Inflammatory macrophage (primary cell): ENCODE measurements around the gene FOXL2.
"Not testable (repeated sequence)": the region's sequence is repeated elsewhere in the genome, so short reads cannot be mapped to it uniquely, and the experiment has no call there.

ENCODE experiments used
- DNase-seq, 2 donors: peaks; one replicate each; pipeline ENCODE4 v3.0.0-alpha.2; 2020 to 2022

FOXL2 gene

DNA sequence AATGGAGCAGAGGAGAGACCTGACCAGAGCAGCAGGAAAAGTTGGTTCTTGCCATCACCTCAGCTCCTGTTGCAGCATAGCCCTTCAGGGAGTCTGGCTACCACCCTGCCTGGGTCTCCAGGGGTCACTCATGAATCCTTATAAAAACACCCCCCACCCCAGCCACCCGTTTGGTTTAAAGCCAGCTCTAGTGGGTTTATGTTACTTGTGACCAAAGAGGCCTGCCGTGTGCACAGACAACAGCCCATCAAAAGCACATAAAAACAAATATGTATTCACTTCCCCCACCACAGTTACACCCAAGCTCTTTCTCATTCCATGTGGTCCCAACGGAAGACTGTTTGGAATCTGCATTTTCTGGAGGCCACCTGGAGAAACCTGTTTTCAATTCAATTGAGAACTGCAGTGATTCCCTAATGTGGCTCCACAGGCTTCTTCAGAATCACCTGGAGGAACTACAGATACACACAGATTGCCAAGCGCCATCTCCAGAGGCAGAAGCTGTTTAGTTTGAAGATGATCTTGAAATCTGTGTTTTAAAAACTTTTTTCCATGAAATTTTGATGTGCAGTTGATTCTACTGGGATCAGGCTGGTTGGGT, 13.8 kb downstream of the FOXL2 start:
- DNase-seq = no peak

DNA sequence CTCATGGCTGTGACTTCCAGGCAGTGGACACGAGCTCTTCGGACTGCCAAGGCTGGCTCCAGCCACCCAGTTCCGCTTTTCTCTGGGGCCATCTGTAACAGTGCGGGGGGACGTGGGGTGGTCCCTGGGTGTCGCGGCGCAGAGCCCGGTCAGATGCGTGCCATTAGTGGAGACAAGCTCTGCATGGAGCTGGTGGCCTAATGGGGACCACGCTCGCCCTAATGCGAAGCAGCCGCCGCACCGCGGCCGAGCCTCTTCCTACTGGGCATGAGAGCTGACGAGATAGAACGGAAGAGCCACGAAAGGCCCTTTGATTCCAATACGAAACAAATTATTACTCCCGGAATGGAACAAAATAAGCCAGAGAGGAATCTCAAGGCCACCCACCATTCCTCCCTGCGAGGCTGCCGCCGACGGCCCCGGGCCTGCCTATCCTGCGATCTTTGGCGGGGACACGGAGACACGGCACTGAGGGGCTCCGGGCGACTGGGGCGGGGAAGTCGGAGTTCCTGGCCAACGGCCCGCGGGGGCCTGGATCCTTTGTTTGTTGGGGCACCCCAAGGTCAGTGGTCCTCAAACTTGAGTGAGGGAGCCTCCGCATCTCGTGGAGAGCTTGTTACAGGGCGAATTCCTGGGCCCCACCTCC, 18.1 kb downstream of the FOXL2 start:
- no peak for DNase-seq

DNA sequence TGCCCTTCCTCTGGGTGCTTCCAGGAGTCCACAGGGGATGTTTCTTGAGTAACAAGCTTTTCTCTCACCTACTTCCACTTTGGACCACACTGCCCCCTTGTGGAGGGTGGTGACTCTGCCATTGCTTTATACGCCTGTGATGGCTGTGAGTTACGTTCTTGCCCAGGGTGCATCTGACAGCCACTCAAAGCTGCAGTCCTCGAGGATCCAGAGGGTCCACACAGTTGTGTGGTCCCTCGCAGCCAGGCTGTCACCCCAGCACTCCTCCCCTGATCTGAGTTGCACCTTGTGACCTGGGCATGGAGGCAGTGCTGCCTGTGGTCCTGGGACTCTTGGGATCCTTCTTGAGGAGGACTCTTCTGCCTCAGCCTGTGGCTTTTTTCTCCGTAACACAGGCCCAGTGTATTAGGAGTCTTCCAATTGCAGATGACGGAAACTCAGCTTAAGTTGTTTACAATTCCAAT, 23.4 kb downstream of the FOXL2 start:
- peak; percentile 89 to 92 for DNase-seq

DNA sequence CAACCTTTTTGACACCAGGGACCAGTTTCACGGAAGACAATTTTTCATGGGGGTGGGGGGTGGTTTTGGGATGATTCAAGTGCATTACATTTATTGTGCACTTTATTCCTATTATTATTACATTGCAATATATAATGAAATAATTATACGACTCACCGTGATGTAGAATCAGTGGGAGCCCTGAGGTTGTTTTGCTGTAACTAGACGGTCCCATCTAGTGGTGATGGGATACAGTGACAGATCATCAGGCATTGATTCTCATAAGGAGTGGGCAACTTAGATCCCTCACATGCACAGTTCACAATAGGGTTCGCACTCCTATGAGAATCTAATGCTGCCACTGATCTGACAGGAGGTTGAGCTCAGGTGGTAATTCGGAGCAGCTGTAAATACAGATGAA, 24.5 kb downstream of the FOXL2 start:
- DNase-seq = not testable (repeated sequence)

DNA sequence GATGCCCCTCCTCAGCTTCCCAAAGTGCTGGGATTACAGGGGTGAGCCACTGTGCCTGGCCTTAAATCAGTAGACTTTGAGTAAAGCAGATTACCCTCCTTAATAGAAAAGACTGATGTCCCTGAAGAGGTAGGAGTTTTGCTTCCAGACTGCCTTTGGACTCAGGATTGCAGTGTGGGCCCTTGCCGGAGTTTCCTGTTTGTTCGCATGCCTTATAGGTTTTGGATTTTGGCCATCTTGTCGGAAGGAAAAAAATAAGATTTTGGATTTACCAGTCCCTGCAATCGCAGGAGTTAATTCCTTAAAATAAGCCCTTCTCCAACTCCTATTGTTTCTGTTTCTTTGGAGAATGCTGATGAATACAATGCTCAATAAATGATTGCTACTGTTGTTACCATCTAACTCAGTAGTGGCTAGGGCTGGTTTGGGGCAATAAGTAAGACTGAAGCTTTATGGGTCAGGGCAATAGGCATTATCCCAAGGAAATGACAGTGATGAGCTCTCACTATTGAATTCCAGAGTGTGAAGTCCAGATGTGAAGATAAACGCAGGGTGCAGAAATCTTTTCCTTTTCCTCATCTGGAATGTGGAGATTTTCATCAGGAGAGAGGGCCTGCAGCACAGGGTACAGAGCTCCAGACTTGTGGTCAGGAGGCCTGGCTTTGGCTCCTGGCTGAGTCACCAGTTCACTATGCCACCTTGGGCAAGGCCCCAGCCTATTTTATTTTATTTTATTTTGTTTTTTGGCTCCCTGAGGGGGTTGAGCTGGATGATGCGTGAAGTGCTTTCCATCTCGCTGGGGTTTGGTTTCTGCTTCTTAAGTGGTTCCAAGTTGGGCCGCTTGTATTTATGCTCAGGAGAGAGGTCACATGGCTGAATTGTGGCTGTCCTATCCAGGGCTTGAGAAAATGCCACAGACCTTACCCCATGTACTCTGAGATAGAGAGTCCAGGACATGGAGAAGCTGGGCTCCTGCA, 25.3 kb downstream of the FOXL2 start:
- no peak for DNase-seq

DNA sequence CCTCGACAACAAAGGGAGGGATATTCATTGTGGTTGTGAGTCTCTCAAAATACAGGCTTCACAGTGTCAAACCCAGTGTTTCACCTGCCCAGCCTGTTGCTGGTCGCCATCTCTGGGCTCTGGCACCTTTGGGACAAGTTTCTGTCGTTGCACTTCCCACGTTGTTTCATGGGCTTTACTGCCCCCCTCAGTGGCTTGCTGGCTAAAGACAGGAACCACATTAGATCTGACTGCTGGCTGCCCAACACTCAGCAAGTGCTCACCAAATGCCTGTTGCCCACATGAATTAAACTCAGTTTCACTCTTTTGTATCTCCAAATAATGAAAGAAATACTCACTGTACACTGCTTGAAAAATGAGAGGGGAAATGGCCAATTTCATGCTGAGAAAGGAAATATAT, 27.6 kb downstream of the FOXL2 start:
- DNase-seq = no peak

DNA sequence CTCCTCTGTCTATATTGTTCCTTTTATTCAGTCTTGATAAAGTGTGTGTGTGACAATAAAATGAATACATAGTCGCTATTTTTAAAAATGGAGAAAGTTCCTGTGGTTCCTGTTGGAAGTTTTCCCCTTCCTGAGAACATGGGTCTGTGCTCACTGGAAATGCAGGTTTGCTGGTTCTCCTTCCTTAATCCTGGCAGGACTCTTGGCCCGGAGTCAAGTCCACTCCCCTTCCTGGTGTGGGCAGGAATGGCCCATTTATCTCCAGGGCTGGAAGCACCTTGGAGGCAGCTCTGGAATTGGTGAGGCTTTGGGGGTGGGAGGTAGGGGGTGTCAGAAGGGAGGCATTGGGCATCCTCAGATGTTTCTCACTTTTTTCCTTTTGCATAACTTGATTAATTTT, 30.1 kb downstream of the FOXL2 start:
- DNase-seq = no peak

DNA sequence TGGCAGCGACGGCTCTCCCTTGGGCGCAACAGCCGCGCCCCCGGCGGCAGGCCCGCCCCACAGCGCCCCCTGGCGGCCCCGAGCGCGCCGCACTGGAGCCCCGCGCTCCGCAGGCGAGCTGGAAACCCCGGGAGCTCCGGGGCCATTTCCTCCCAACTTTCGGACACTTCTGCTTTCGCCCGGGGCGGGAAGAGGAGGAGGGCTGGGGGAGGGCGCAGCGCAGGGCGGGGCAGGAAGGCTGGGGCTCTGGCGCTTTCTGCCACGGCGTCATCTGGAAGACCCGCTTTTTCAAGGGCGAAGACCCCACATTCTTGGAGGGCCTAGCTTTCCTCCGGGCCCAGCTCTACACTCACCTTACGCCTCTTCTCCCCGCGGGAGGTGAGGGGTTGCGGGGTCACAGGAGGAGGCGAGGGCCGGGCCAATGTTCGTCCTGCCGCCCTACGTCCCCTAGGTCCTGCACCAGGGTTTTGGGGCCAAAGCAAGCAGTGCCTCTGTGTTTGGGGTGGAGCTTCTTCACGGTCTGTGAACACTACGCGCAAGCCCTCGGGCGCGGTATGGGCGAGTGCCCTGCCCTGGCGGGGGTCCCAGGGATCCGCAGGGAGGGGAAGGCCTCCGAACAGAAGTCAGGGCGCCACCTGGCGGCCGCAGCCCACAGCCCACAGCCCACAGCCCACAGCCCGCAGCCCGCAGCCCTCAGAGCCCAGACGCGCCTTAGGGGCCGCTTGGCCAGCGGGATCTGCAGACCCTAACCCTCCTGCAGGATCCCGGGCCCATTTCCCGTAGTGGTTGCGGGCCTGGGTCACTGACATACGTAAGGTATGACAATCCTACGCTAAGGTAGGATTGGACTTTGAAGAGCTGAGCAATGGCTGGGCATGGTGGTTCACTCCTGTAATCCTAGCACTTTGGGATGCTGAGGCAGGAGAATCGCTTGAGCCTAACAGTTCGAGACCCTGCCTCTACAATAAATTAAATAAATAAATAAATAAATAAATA, 31.1 kb downstream of the FOXL2 start:
- peak; percentile 94 to 95 for DNase-seq

DNA sequence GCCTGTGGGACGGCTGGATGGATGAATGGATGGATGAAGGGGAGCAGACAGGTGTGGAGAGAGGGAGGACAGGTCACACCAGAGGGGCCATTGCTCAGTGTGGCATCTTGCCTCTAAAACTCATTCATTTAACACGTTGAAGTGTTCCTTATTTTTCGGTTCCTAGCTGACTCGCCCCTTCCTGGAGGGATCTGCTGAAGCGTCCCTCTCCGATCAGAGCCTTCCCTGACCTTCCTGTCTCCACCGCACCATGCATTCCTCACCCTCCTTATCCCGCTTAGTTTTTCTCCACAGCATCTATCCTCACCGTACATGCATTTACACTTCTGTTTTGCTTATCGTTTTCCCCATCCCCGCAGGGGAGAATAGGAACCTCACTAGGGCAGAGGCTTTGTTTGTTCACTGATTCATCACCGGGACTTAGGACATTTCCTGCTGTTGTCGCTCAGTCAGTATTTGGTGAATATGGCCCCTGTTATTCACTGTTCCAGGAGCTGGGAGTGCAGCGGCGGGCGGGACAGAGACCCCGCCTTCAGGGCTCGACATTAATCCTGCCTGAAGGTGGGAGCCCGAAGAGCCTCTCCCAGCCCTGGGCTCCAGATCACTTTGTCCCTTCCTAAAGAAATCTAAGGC, 32.0 kb downstream of the FOXL2 start:
- peak; percentile 67 to 79 for DNase-seq

DNA sequence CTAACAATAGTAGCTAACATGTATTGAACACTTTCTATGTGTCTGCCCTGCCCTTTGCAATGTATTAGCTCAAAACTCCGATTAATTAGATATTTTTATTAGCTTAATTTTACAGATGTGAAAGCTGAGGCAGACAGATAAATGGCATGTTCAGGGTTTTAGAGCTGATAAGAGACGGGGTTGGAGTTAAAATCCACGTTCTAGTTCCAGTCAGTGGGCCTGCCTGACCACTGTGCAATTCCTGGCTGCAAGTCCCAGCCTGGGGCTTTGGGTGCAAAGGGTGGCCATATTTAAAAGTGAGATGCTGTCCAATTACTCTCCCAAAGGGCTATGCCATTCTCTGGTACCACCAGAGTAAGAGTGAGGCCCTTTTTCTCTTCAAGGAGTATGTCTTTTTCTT, 33.2 kb downstream of the FOXL2 start:
- DNase-seq = no peak

DNA sequence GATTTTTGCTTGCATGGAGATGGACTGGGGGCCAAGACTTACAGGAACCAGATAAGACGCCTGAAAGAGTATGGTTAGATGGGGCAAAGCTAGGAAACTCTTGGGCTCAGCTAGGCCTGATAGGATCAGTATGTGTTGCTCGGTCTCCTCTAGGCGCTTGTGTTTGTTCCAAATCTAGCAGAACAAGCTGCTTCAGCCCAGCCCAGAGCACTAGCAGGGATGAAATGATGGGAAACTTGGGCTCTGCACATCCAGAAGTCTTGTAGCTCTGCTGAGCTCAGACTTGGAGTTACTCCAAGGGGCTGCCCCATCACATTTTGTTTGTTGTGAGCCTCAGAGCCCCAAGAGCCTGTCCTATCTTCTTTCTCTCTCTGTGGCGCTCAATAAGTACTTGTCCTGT, 34.7 kb downstream of the FOXL2 start:
- no peak for DNase-seq

DNA sequence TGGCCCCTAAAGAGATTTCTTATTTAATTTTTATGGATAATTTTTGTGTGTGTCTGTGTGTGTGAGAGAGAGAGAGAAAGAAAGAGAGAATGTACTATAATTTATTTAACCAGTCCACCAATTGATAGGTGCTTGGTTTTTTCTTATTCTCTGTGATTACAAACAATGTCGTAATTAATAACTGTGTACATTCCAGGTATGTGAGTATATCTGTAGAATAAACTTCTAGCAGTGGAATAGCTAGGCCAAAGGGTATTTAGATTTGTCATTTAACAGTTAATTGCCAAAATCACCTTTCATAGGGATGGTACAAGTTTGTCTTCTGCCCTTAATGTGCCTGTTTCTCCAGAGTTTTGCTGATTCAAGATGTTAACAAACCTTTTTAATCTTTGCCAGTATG, 35.3 kb downstream of the FOXL2 start:
- DNase-seq = no peak

DNA sequence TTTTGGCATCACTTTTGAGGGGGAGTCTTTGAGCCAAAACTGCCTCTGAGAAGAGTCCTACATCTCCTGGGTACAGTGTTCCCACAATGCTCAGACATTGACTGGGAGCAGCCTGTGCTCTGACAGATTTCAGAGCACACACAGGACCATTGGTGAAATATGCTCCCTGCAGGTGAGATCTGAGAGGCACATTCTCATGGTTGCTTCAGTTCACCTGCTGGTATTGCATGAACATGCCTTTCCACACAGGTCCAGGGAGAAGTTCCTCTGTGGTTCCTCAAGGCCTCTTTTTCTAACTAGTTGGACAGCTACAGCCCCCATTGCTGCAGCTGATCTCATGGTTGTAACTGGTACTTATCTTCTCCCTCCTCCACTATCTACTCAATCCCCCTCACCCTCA, 37.0 kb downstream of the FOXL2 start:
- no peak for DNase-seq

DNA sequence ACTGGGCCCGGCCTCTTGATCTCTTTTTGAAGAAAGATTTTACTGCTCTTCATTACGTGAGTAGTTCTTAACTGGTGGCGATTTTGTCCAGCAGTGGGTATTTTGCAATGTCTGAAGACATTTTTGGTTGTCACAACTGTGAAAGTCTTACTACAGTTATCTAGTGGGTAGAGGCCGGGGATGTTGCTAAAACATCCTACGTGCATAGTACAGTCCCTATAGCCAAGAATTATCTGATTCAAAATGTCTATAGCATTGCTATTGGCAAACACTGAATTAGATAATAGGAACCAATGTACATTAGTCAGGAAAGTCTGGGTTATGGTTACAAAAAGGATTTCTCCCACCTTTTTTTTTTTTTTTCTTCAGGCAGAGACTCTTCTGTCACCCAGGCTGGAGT, 38.1 kb downstream of the FOXL2 start:
- peak; percentile 84 to 89 for DNase-seq

DNA sequence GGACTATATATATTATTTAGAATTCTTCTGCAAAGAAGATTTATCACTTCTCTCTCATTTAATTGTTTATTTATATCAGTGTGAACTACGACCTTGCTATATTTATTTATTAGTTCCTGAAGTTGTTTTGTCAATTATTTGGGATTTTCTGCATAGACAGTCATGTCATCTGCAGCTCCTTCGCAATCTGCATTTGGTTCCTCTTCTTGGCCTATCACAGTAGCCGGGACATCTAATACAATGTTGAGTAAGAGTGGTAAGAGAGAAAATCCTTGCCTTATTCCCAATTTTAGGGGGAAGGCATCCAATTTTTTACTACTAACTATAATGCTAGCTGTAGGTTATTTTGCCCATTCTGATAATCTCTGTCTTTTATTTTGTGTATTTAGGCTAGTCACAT, 39.4 kb downstream of the FOXL2 start:
- DNase-seq = peak; percentile 52 to 69

DNA sequence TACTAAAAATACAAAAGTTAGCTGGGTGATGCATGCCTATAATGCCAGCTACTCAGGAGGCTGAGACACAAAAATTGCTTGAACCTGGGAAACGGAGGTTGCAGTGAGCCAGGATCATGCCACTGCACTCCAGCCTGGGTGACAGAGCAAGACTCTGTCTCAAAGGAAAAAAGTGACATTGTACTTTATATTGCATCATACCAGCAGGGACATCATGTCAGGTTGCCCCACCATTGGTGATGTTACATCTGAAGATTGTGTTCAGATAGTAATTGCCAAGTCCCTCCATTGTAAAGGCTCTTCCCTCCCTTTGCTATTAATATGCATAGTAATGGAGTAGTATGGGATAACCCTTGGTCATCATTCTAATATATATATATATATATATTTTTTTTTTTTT, 44.8 kb downstream of the FOXL2 start:
- DNase-seq = peak; percentile 45 to 57

DNA sequence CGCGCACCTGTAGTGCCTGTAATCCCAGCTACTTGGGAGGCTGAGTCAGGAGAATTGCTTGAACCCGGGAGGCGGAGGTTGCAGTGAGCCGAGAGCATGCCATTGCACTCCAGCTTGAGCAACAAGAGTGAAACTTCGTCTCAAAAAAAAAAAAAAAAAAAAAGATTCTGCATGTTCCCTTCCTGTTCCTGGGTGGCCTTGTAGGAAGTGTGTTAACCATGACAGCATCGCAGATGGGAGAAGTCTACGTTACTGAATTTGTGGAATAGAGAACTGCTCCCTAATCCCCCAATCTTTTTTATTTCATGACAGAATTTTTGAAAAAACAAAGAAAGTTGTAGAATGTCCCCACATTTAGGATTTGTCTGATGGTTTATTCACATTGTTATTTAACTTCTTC, 45.4 kb downstream of the FOXL2 start:
- peak; percentile 75 to 81 for DNase-seq

DNA sequence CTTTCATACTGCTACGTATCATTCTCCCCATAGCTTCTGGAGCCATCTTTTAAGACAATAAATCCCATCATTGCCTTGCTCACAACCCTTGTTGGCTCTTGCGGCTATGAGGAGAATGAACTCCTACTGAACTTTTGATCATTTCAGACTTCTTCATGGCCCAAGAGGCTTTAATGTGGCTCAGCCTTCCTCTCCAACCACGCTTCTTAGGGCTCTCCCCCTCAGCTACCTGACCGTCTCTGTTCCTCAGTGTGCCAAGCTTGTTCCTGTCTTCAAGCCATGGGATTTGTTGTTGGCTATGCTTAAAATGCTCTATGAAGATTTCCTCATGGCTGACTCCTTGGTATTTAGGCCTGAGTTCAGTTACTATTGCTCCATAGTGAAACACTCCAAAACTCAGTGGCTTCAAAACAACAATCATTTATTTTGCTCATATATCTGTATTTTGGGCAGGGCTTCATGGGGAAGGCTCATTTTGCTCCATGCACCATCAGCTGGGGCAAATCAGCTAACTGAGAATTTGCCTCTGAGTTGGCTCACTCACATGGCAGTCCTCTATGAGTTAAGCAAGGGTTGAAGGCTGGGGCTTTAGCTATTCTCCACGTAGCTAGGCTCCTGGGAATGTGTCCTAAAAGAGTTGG, 47.5 kb downstream of the FOXL2 start:
- peak in 1 of 2 donors; percentile 13 for DNase-seq

DNA sequence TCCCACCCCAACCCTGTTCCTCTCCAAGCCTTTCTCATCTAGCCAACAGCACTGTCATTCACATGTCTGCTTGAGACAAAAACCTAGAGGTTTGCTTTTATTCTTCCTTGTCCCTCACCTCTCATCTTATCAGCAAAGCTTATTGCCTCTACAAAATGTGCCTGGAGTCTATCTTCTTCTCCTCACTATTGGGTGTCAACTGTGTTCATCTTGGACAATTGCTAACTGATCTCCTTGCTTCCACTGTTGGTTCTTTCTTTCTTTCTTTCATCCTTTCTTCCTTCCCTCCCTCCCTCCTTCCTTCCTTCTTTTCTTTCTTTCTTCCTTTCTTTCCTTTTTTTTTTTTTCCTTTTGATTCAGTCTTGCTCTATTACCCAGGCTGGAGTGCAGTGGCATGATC, 48.2 kb downstream of the FOXL2 start:
- no peak for DNase-seq

DNA sequence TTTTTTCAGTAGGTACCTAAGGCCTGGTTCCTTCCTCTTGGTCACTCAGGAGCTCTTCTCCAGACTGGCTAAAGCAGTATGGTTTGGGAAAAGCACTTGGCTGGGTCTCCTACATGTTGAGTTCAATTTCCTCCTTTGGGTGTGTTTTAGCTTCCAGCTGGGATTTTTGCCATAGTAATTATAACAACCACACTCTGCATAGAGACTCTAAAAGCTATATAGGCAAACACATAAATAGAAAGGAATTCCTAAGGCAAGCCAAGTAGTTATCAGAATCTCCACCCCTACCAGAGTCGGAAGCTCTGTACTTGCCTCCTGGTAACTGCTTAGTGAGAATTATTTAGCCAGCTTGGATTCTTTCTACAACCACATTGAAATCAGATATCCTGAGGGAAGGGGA, 48.6 kb downstream of the FOXL2 start:
- DNase-seq = no peak
